Keratinocyte (primary cell): Measurements from ENCODE around the gene AMMECR1L. TPM values are rescaled to one million over a fixed set of nuclear protein-coding genes. Genes with fewer than 3 reads are reported as not detected.

Experiments used
- DNase-seq: peaks from one replicate; pipeline ENCODE4 v3.0.0-alpha.2; 2011; ENCODE audit warnings: low read depth, missing footprints, low spot score
- FAIRE-seq: peaks from 2 replicates; lab custom pipeline; 2011; peaks lifted over from hg19 to GRCh38; lab: Jason Lieb, UNC
- H2AFZ ChIP-seq: 2 replicates; pipeline ENCODE4 v1.6.0; 2012; ENCODE audit warnings: low read length, control low read depth, inconsistent platforms; ENCODE audit not compliant: control insufficient read depth
- H3K27ac ChIP-seq: 2 replicates; pipeline ENCODE4 v1.5.1; 2011; ENCODE audit warnings: low read length; ENCODE audit not compliant: control insufficient read depth, insufficient read depth
- H3K27me3 ChIP-seq: 3 replicates; pipeline ENCODE4 v1.6.0; 2011; ENCODE audit warnings: low read length; ENCODE audit not compliant: control insufficient read depth, insufficient read depth; ENCODE audit errors: extremely low read depth
- H3K36me3 ChIP-seq, 2 experiments: 2 replicates in 1 of 2; 3 replicates in 1 of 2; pipeline ENCODE4 v1.5.1; 2011; ENCODE audit warnings: low read length in 2 of 2, mild to moderate bottlenecking in 1 of 2; ENCODE audit not compliant: control insufficient read depth in 2 of 2, insufficient read depth in 2 of 2; ENCODE audit errors: extremely low read depth in 1 of 2
- H3K4me1 ChIP-seq: 3 replicates; pipeline ENCODE4 v1.5.1; 2011; ENCODE audit warnings: low read length; ENCODE audit not compliant: control insufficient read depth, insufficient read depth; ENCODE audit errors: extremely low read depth
- H3K4me2 ChIP-seq: 3 replicates; pipeline ENCODE4 v1.6.0; 2011; ENCODE audit warnings: low read depth, low read length; ENCODE audit not compliant: control insufficient read depth, insufficient read depth; ENCODE audit errors: extremely low read depth
- H3K4me3 ChIP-seq, 3 experiments: fragments of 200-600 bp in 1 of 3; sonication (generic) in 1 of 3; 2 replicates in 2 of 3; 3 replicates in 1 of 3; pipeline ENCODE4 v1.5.1; 2011 to 2016; ENCODE audit warnings: low read length in 3 of 3, mild to moderate bottlenecking in 3 of 3, control low read depth in 2 of 3, inconsistent platforms in 1 of 3, low read depth in 1 of 3, mixed read lengths in 1 of 3, mixed run types in 1 of 3, moderate library complexity in 1 of 3; ENCODE audit not compliant: control insufficient read depth in 2 of 3, insufficient read depth in 2 of 3; ENCODE audit errors: extremely low read depth in 1 of 3
- H3K79me2 ChIP-seq: 2 replicates; pipeline ENCODE4 v1.6.0; 2012; ENCODE audit warnings: low read length; ENCODE audit not compliant: control insufficient read depth, insufficient read depth
- H3K9ac ChIP-seq: 3 replicates; pipeline ENCODE4 v1.6.0; 2011; ENCODE audit warnings: low read length; ENCODE audit not compliant: control insufficient read depth, insufficient read depth; ENCODE audit errors: extremely low read depth
- H3K9me1 ChIP-seq: 3 replicates; pipeline ENCODE4 v1.6.0; 2011; ENCODE audit warnings: low read length; ENCODE audit not compliant: control insufficient read depth, insufficient read depth; ENCODE audit errors: extremely low read depth
- H3K9me3 ChIP-seq: 2 replicates; pipeline ENCODE4 v1.5.1; 2012; ENCODE audit warnings: low read depth, low read length; ENCODE audit not compliant: control insufficient read depth
- H4K20me1 ChIP-seq: 3 replicates; pipeline ENCODE4 v1.6.0; 2011; ENCODE audit warnings: low read length; ENCODE audit not compliant: control insufficient read depth, insufficient read depth; ENCODE audit errors: extremely low read depth
- EZH2 ChIP-seq: IDR thresholded peaks from one replicate; pipeline ENCODE4 v1.6.1; 2012; ENCODE audit warnings: inconsistent platforms, mild to moderate bottlenecking, low read length, moderate library complexity
- dilution Hi-C: fragments of 300-500 bp; cut with MboI; formaldehyde crosslinking; loops from one replicate; pipeline ENCODE4 v1.7.0; 2020; ENCODE audit warnings: low sequenced_read_pairs; ENCODE audit not compliant: extremely low pct_ligation_motif_present
- polyA plus RNA-seq, 5 experiments: library from polyadenylated mRNA; depleted of rRNA in 3 of 5; stranded (reverse) in 3 of 5; stranded (forward) in 1 of 5; unstranded in 1 of 5; fragments of >200 nt; gene quantifications; 1 replicate in 1 of 5; 2 replicates in 3 of 5; 3 replicates in 1 of 5; pipeline versions ENCODE4 v1.2.1 to v1.2.3, GENCODE V29; 2011 to 2012; ENCODE audit warnings: missing spikeins in 2 of 5, low read depth in 1 of 5, low replicate concordance in 1 of 5
- TF ChIP-seq, protein P1 (sequence below), 3 experiments: IDR thresholded peaks in 1 of 3; conservative IDR thresholded peaks in 1 of 3; optimal IDR thresholded peaks in 1 of 3; 2 replicates in 2 of 3; 3 replicates in 1 of 3; pipeline versions ENCODE3 to v1.5.1; 2011; ENCODE audit warnings: low read length in 3 of 3, mild to moderate bottlenecking in 3 of 3, moderate library complexity in 2 of 3, control low read depth in 1 of 3, inconsistent platforms in 1 of 3; ENCODE audit not compliant: insufficient read depth in 2 of 3; ENCODE audit errors: extremely low read depth in 1 of 3

Gene AMMECR1L
- polyA plus RNA-seq, 1 donor (not counting 4 experiments of a cell fraction or from before 2014, with no cell fraction given): 16.8 TPM

DNA sequence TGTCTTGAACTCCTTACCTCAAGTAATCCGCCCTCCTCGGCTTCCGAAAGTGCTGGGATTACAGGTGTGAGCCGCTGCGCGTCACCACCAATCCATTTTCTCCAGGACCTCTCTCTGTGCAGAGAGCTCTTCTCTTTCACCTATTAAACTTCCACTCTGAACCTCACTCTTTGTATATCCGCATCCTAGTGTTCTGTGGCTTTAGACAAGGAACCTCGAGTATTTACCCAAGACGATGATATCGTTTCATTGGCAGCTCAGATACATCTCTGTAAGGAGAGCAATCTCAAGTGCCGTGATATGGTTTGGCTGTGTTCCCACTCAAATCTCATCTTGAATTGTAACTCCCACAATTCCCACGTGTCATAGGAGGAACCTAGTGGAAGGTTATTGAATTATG is 59.7 kb downstream of the AMMECR1L start:
- no peak overlapping the region for H3K4me2 ChIP-seq
- peaks cover 5% of the 10 kb centered on the region for H3K27me3 ChIP-seq
- no peak for DNase-seq
- H3K27ac ChIP-seq: no peak overlapping the region
- H4K20me1 ChIP-seq: no peaks in the 10 kb centered on the region
- H3K79me2 ChIP-seq: no peaks in the 10 kb centered on the region
- H3K36me3 ChIP-seq: no peaks in the 10 kb centered on the region
- dilution Hi-C loops: no loop called here
- H2AFZ ChIP-seq: no peak overlapping the region
- peaks cover 15% of the 10 kb centered on the region for H3K4me1 ChIP-seq
- TF ChIP-seq EZH2: no peak
- TF ChIP-seq, protein P1, sequence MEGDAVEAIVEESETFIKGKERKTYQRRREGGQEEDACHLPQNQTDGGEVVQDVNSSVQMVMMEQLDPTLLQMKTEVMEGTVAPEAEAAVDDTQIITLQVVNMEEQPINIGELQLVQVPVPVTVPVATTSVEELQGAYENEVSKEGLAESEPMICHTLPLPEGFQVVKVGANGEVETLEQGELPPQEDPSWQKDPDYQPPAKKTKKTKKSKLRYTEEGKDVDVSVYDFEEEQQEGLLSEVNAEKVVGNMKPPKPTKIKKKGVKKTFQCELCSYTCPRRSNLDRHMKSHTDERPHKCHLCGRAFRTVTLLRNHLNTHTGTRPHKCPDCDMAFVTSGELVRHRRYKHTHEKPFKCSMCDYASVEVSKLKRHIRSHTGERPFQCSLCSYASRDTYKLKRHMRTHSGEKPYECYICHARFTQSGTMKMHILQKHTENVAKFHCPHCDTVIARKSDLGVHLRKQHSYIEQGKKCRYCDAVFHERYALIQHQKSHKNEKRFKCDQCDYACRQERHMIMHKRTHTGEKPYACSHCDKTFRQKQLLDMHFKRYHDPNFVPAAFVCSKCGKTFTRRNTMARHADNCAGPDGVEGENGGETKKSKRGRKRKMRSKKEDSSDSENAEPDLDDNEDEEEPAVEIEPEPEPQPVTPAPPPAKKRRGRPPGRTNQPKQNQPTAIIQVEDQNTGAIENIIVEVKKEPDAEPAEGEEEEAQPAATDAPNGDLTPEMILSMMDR (optimal IDR thresholded peaks at IDR 0.05 in 1 of 3, IDR thresholded peaks at IDR 0.05 in 1 of 3, conservative IDR thresholded peaks at IDR 0.05 in 1 of 3; ENCODE audit: extremely low read depth in 1 of 3, insufficient read depth in 2 of 3, low read length in 3 of 3): no peak
- H3K9ac ChIP-seq: no peak overlapping the region
- peaks cover 7% of the 10 kb centered on the region for H3K9me3 ChIP-seq
- no peaks in the 10 kb centered on the region for H3K9me1 ChIP-seq
- no peak for FAIRE-seq
- H3K4me3 ChIP-seq: no peak overlapping the region

DNA sequence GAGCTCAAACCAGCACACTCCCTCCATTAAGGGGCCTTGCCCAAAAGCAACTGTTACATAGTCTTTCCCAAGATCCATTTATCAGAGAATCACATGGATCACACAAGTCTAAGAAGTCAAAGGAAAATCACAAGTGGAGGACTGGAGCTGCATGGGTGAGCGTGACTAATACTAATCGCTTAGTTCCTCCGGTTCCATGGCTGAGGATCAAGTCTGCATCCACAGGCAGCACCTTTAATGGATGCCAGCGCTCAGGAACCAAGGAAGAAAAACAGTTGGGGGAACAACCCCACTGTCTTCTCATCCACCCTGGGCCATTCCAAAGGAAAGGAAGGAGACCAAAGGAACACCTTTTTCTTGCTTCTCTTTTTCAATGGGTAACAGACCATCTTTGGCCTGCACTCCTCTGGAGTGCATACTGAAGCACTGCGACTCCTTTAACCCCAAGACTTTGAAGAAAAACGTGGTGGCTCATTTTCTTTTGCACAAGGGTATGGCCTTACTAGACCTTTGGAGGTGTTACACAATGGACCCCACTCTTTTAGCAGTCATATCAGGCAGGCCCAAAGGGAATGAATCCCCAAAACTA is 65.6 kb downstream of the AMMECR1L start:
- Histone ChIP-seq H3K9me3 (peaks cover 12% of the 10 kb centered on the region), H4K20me1 (no peaks in the 10 kb centered on the region), H3K79me2 (no peaks in the 10 kb centered on the region), H3K36me3 (no peaks in the 10 kb centered on the region), H3K27me3 (peaks cover 3% of the 10 kb centered on the region), H3K27ac (no peak overlapping the region), H2AFZ (no peak overlapping the region), H3K9ac (no peak overlapping the region), H3K4me1 (no peaks in the 10 kb centered on the region), H3K4me2 (no peak overlapping the region), H3K9me1 (no peaks in the 10 kb centered on the region), H3K4me3 (no peak overlapping the region)
- DNase-seq (no peak), FAIRE-seq (no peak)
- no peak for TF ChIP-seq EZH2
- TF ChIP-seq, protein P1 (optimal IDR thresholded peaks at IDR 0.05 in 1 of 3, IDR thresholded peaks at IDR 0.05 in 1 of 3, conservative IDR thresholded peaks at IDR 0.05 in 1 of 3; ENCODE audit: extremely low read depth in 1 of 3, insufficient read depth in 2 of 3, low read length in 3 of 3): no peak
- dilution Hi-C loops: no loop called here
